ENCODE results near the gene RHBDD1. TPM values are rescaled to one million over a fixed set of nuclear protein-coding genes. Genes with fewer than 3 reads are reported as not detected.

RHBDD1 gene
- total RNA-seq, 1 donor from 2014 or later = 31.3 TPM

DNA sequence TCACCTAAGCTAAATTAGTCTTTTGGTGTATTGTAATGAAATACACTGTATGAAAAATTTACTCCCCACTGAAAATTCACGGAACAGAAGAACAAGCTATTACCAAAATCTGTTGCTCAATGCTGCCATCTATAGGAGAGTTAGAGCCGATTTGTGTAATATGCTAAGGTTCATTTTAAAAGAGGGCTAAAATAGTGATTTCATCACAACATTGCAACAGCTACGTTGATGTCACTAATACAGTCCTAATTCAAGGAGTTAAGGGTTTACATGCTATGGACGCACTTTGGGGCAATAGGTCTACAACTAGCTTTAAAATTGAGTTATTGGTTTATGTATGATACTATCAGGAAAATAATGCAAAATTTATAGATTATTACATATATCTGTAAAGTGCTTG lies 33.3 kb upstream of the RHBDD1 start:
- peak; percentile 56 for FAIRE-seq
- TF ChIP-seq CTCF (IDR thresholded peaks at IDR 0.05; ENCODE audit: insufficient read depth, low read depth, low read length) (peak; percentile 88), EZH2 (IDR thresholded peaks at IDR 0.05; ENCODE audit: insufficient read depth, low read length) (no peak)
- Mint-ChIP-seq H3K27me3 (ENCODE audit: low read depth, unreplicated experiment) (no peaks in the 10 kb centered on the region), H3K27ac (ENCODE audit: unreplicated experiment) (no peak overlapping the region), H3K36me3 (ENCODE audit: low read depth, unreplicated experiment) (peaks cover 4% of the 10 kb centered on the region), H3K4me1 (ENCODE audit: low read depth, unreplicated experiment) (peaks cover 9% of the 10 kb centered on the region), H3K4me3 (ENCODE audit: unreplicated experiment) (no peak overlapping the region), H3K9me3 (ENCODE audit: unreplicated experiment) (no peaks in the 10 kb centered on the region)
- peaks cover 3% of the 10 kb centered on the region for H3K27me3 ChIP-seq (ENCODE audit: insufficient read depth, low read length)
- no peak overlapping the region for H3K4me3 ChIP-seq (ENCODE audit: insufficient read depth, low read depth, low read length)
- DNase-seq (ENCODE audit: low read depth) = peak; percentile 61
- no peak overlapping the region for H3K4me2 ChIP-seq (ENCODE audit: low read length)
- H3K4me1 ChIP-seq (ENCODE audit: insufficient read depth, low read length) = peaks cover 23% of the 10 kb centered on the region
- H3K27ac ChIP-seq (ENCODE audit: low read depth, low read length) = no peak overlapping the region
- H3K9me3 ChIP-seq (ENCODE audit: insufficient read depth, low read depth, low read length) = no peaks in the 10 kb centered on the region
- no peak overlapping the region for H2AFZ ChIP-seq (ENCODE audit: low read depth, low read length)
- H3K79me2 ChIP-seq (ENCODE audit: insufficient read depth, low read length) = peaks cover 21% of the 10 kb centered on the region
- H4K20me1 ChIP-seq (ENCODE audit: insufficient read depth, low read length) = peaks cover 9% of the 10 kb centered on the region
- no peaks in the 10 kb centered on the region for H3K36me3 ChIP-seq (ENCODE audit: insufficient read depth, low read length)
- no peak overlapping the region for H3K9ac ChIP-seq (ENCODE audit: low read length)

GRCh38 chr2:226803410-226803809 lies 32.4 kb upstream of the RHBDD1 start:
- Mint-ChIP-seq H3K4me1 (ENCODE audit: low read depth, unreplicated experiment) (peaks cover 6% of the 10 kb centered on the region), H3K36me3 (ENCODE audit: low read depth, unreplicated experiment) (no peaks in the 10 kb centered on the region), H3K9me3 (ENCODE audit: unreplicated experiment) (peaks cover 2% of the 10 kb centered on the region), H3K4me3 (ENCODE audit: unreplicated experiment) (no peak overlapping the region), H3K27ac (ENCODE audit: unreplicated experiment) (no peak overlapping the region), H3K27me3 (ENCODE audit: low read depth, unreplicated experiment) (no peaks in the 10 kb centered on the region)
- Histone ChIP-seq H3K9me3 (ENCODE audit: insufficient read depth, low read depth, low read length) (no peaks in the 10 kb centered on the region), H3K9ac (ENCODE audit: low read length) (no peak overlapping the region), H3K27me3 (ENCODE audit: insufficient read depth, low read length) (peaks cover 3% of the 10 kb centered on the region), H3K36me3 (ENCODE audit: insufficient read depth, low read length) (no peaks in the 10 kb centered on the region), H3K79me2 (ENCODE audit: insufficient read depth, low read length) (peaks cover 12% of the 10 kb centered on the region), H3K4me3 (ENCODE audit: insufficient read depth, low read depth, low read length) (no peak overlapping the region), H3K4me1 (ENCODE audit: insufficient read depth, low read length) (peaks cover 16% of the 10 kb centered on the region), H3K4me2 (ENCODE audit: low read length) (no peak overlapping the region), H4K20me1 (ENCODE audit: insufficient read depth, low read length) (peaks cover 1% of the 10 kb centered on the region), H3K27ac (ENCODE audit: low read depth, low read length) (no peak overlapping the region), H2AFZ (ENCODE audit: low read depth, low read length) (no peak overlapping the region)
- no peak for DNase-seq (ENCODE audit: low read depth)
- no peak for FAIRE-seq
- TF ChIP-seq EZH2 (IDR thresholded peaks at IDR 0.05; ENCODE audit: insufficient read depth, low read length) = no peak
- TF ChIP-seq CTCF (IDR thresholded peaks at IDR 0.05; ENCODE audit: insufficient read depth, low read depth, low read length) = no peak

GRCh38 chr2:226813148-226813701 lies 22.6 kb upstream of the RHBDD1 start:
- Histone ChIP-seq H2AFZ (ENCODE audit: low read depth, low read length) (no peak overlapping the region), H3K9me3 (ENCODE audit: insufficient read depth, low read depth, low read length) (no peaks in the 10 kb centered on the region), H3K4me3 (ENCODE audit: insufficient read depth, low read depth, low read length) (no peak overlapping the region), H3K79me2 (ENCODE audit: insufficient read depth, low read length) (no peaks in the 10 kb centered on the region), H3K4me1 (ENCODE audit: insufficient read depth, low read length) (no peaks in the 10 kb centered on the region), H3K36me3 (ENCODE audit: insufficient read depth, low read length) (no peaks in the 10 kb centered on the region), H4K20me1 (ENCODE audit: insufficient read depth, low read length) (no peaks in the 10 kb centered on the region), H3K9ac (ENCODE audit: low read length) (no peak overlapping the region), H3K27ac (ENCODE audit: low read depth, low read length) (no peak overlapping the region), H3K4me2 (ENCODE audit: low read length) (no peak overlapping the region), H3K27me3 (ENCODE audit: insufficient read depth, low read length) (no peaks in the 10 kb centered on the region)
- H3K4me1 Mint-ChIP-seq (ENCODE audit: low read depth, unreplicated experiment) = no peaks in the 10 kb centered on the region
- DNase-seq (ENCODE audit: low read depth) = no peak
- H3K27me3 Mint-ChIP-seq (ENCODE audit: low read depth, unreplicated experiment) = peaks cover 3% of the 10 kb centered on the region
- no peaks in the 10 kb centered on the region for H3K9me3 Mint-ChIP-seq (ENCODE audit: unreplicated experiment)
- FAIRE-seq = no peak
- H3K4me3 Mint-ChIP-seq (ENCODE audit: unreplicated experiment) = no peak overlapping the region
- H3K36me3 Mint-ChIP-seq (ENCODE audit: low read depth, unreplicated experiment) = no peaks in the 10 kb centered on the region
- H3K27ac Mint-ChIP-seq (ENCODE audit: unreplicated experiment) = no peak overlapping the region
- TF ChIP-seq CTCF (IDR thresholded peaks at IDR 0.05; ENCODE audit: insufficient read depth, low read depth, low read length) (peak; percentile 51), EZH2 (IDR thresholded peaks at IDR 0.05; ENCODE audit: insufficient read depth, low read length) (no peak)
